Mesenchymal stem cell (in vitro differentiated cells and primary cell): ENCODE results near the gene PXMP4.

ENCODE experiments used
- DNase-seq: peaks from one replicate; pipeline ENCODE4 v3.0.0-alpha.2; 2013
- H2AFZ ChIP-seq: one replicate; pipeline ENCODE4 v1.6.1; 2013; ENCODE audit warnings: low read depth, mild to moderate bottlenecking, control low read depth, inconsistent platforms, low read length, moderate library complexity
- H2AK5ac ChIP-seq: 2 replicates; pipeline ENCODE4 v1.6.1; 2013; ENCODE audit warnings: low read length, moderate library complexity, mild to moderate bottlenecking, inconsistent platforms; ENCODE audit not compliant: severe bottlenecking
- H2BK120ac ChIP-seq: one replicate; pipeline ENCODE4 v1.6.1; 2013; ENCODE audit warnings: low read depth, mild to moderate bottlenecking, inconsistent platforms, low read length, moderate library complexity
- H2BK12ac ChIP-seq, 2 experiments: one replicate each; pipeline ENCODE4 v1.6.1; 2013; ENCODE audit warnings: inconsistent platforms in 2 of 2, low read length in 2 of 2, mild to moderate bottlenecking in 2 of 2, moderate library complexity in 2 of 2, control low read depth in 1 of 2
- H2BK15ac ChIP-seq: one replicate; pipeline ENCODE4 v1.6.1; 2013; ENCODE audit warnings: mild to moderate bottlenecking, low read depth, inconsistent platforms; ENCODE audit not compliant: poor library complexity, severe bottlenecking
- H2BK5ac ChIP-seq: 2 replicates; pipeline ENCODE4 v1.6.1; 2013; ENCODE audit warnings: low read depth, mild to moderate bottlenecking, low read length, control low read depth, inconsistent platforms; ENCODE audit not compliant: poor library complexity, severe bottlenecking
- H3K14ac ChIP-seq, 2 experiments: one replicate each; pipeline ENCODE4 v1.6.1; 2013; ENCODE audit warnings: inconsistent platforms in 2 of 2, low read length in 2 of 2, control low read depth in 1 of 2, mild to moderate bottlenecking in 1 of 2, moderate library complexity in 1 of 2
- H3K18ac ChIP-seq, 2 experiments: one replicate each; pipeline ENCODE4 v1.6.1; 2013; ENCODE audit warnings: inconsistent platforms in 2 of 2, low read length in 2 of 2, control low read depth in 1 of 2, low read depth in 1 of 2, mild to moderate bottlenecking in 1 of 2
- H3K23ac ChIP-seq, 2 experiments: one replicate each; pipeline ENCODE4 v1.6.1; 2013; ENCODE audit warnings: inconsistent platforms in 2 of 2, low read length in 2 of 2, mild to moderate bottlenecking in 2 of 2, moderate library complexity in 2 of 2, control low read depth in 1 of 2
- H3K27ac ChIP-seq: 2 replicates; pipeline ENCODE4 v1.5.1; 2013; ENCODE audit warnings: mild to moderate bottlenecking, moderate library complexity, low read length, control low read depth, inconsistent platforms; ENCODE audit not compliant: poor library complexity, severe bottlenecking
- H3K27me3 ChIP-seq, 2 experiments: 2 replicates each; pipeline versions ENCODE4 v1.6.1 to v1.7.0; 2013; ENCODE audit warnings: low read length in 2 of 2, mild to moderate bottlenecking in 2 of 2, moderate library complexity in 2 of 2, control low read depth in 1 of 2, inconsistent platforms in 1 of 2; ENCODE audit not compliant: control insufficient read depth in 1 of 2, insufficient read depth in 1 of 2
- H3K36me3 ChIP-seq, 2 experiments: 2 replicates each; pipeline versions ENCODE4 v1.6.1 to v1.7.0; 2013; ENCODE audit warnings: low read length in 2 of 2, control low read depth in 1 of 2, inconsistent platforms in 1 of 2, low read depth in 1 of 2, mild to moderate bottlenecking in 1 of 2; ENCODE audit not compliant: insufficient read depth in 2 of 2, control insufficient read depth in 1 of 2
- H3K4ac ChIP-seq, 2 experiments: one replicate each; pipeline ENCODE4 v1.6.1; 2013; ENCODE audit warnings: inconsistent platforms in 2 of 2, low read length in 2 of 2, mild to moderate bottlenecking in 2 of 2, moderate library complexity in 2 of 2, control low read depth in 1 of 2, low read depth in 1 of 2
- H3K4me1 ChIP-seq: 2 replicates; pipeline ENCODE4 v1.6.1; 2013; ENCODE audit warnings: low read depth, low read length, control low read depth; ENCODE audit not compliant: control insufficient read depth, insufficient read depth
- H3K4me2 ChIP-seq: 2 replicates; pipeline ENCODE4 v1.6.1; 2013; ENCODE audit warnings: low read length, mild to moderate bottlenecking, inconsistent platforms; ENCODE audit not compliant: poor library complexity, severe bottlenecking
- H3K4me3 ChIP-seq, 2 experiments: 2 replicates each; pipeline versions ENCODE4 v1.5.1 to v1.7.0; 2013; ENCODE audit warnings: low read length in 2 of 2, mild to moderate bottlenecking in 2 of 2, control low read depth in 1 of 2, low read depth in 1 of 2; ENCODE audit not compliant: insufficient read depth in 1 of 2
- H3K79me1 ChIP-seq: replicated peaks from 2 replicates; pipeline ENCODE4 v1.6.1; 2013; ENCODE audit warnings: mild to moderate bottlenecking, control low read depth, low read length, inconsistent platforms; ENCODE audit not compliant: poor library complexity, severe bottlenecking
- H3K9ac ChIP-seq: 2 replicates; pipeline ENCODE4 v1.7.0; 2013; ENCODE audit warnings: mild to moderate bottlenecking, low read length, moderate library complexity
- H3K9me3 ChIP-seq: 2 replicates; pipeline ENCODE4 v1.7.0; 2013; ENCODE audit warnings: mild to moderate bottlenecking, low read length; ENCODE audit not compliant: control insufficient read depth
- H4K8ac ChIP-seq: one replicate; pipeline ENCODE4 v1.6.1; 2013; ENCODE audit warnings: inconsistent platforms, mild to moderate bottlenecking, low read length, moderate library complexity
- H4K91ac ChIP-seq: one replicate; pipeline ENCODE4 v1.6.1; 2013; ENCODE audit warnings: mild to moderate bottlenecking, low read length, inconsistent platforms
- WGBS: methylation state at CpG from one replicate; pipeline ENCODE4 v1.1.7; 2013; ENCODE audit warnings: mixed read lengths; 5-methylcytosine and 5-hydroxymethylcytosine counted together

Gene PXMP4

DNA sequence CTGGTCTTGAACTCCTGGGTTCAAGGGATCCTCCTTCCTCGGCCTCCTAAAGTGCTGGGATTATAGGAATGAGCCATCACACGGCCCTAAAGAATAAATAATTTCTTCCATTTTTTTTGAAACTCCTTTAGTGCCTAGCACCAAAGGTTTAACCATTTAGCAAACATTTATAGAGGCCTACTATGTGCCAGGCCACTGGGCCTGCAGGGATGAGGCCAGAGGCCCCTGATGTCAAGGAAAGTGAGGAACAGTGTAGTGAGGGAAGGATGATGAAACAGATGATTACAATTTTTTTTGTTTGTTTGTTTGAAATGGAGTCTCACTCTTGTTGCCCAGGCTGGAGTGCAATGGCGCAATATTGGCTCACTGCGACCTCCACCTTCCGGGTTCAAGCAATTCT lies 45.5 kb upstream of the PXMP4 start:
- H3K4me1 ChIP-seq: no peaks in the 10 kb centered on the region
- no peak overlapping the region for H2AK5ac ChIP-seq
- H2BK12ac ChIP-seq: no peak overlapping the region
- H2AFZ ChIP-seq: no peak overlapping the region
- H3K9me3 ChIP-seq: no peaks in the 10 kb centered on the region
- no peak overlapping the region for H3K18ac ChIP-seq
- peaks cover 23 to 26% of the 10 kb centered on the region in 2 experiments for H3K36me3 ChIP-seq
- no peak overlapping the region for H2BK120ac ChIP-seq
- no peak overlapping the region for H3K4me2 ChIP-seq
- H4K91ac ChIP-seq: no peak overlapping the region
- no peak overlapping the region for H2BK15ac ChIP-seq
- no peak overlapping the region for H3K4ac ChIP-seq
- no peak for DNase-seq
- no peak overlapping the region for H3K23ac ChIP-seq
- no peak overlapping the region for H2BK5ac ChIP-seq
- no peaks in the 10 kb centered on the region for H3K27me3 ChIP-seq
- no peak overlapping the region for H3K4me3 ChIP-seq
- no peaks in the 10 kb centered on the region for H3K79me1 ChIP-seq
- whole genome bisulfite sequencing: 99% methylated on average over 5 of the region's 5 CpGs
- no peak overlapping the region for H3K27ac ChIP-seq
- no peak overlapping the region for H4K8ac ChIP-seq
- H3K14ac ChIP-seq: no peak overlapping the region
- no peak overlapping the region for H3K9ac ChIP-seq

DNA sequence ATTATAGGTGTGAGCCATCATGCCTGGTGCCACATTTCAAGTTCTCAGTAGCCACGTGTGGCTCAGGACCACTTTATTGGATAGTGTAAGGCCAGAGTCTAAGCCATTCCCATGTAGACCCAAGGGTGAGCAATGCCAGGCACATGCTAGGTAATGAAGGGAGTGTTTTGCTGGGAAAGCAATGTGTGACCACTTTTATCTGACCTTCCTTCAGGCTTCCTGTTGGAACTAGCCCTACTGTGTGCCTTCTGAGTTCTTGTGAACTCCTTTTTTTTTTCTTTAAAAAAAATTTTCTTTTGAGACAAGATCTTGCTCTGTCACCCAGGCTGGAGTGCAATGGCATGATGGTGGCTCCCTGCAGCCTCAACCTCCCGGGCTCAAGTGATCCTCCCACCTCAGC lies 45.0 kb upstream of the PXMP4 start:
- no peak overlapping the region for H2BK15ac ChIP-seq
- no peak overlapping the region for H3K23ac ChIP-seq
- DNase-seq: no peak
- no peaks in the 10 kb centered on the region for H3K9me3 ChIP-seq
- WGBS: 96% methylated on average over 2 of the region's 2 CpGs
- no peak overlapping the region for H3K18ac ChIP-seq
- H2BK12ac ChIP-seq: no peak overlapping the region
- no peak overlapping the region for H2BK120ac ChIP-seq
- no peak overlapping the region for H3K9ac ChIP-seq
- H3K79me1 ChIP-seq: no peaks in the 10 kb centered on the region
- H3K36me3 ChIP-seq: peaks cover 21 to 26% of the 10 kb centered on the region in 2 experiments
- no peak overlapping the region for H2AFZ ChIP-seq
- no peak overlapping the region for H4K8ac ChIP-seq
- no peak overlapping the region for H4K91ac ChIP-seq
- no peak overlapping the region for H3K14ac ChIP-seq
- no peak overlapping the region for H3K27ac ChIP-seq
- H3K4me2 ChIP-seq: no peak overlapping the region
- H3K4me1 ChIP-seq: no peaks in the 10 kb centered on the region
- H2BK5ac ChIP-seq: no peak overlapping the region
- H3K4me3 ChIP-seq: no peak overlapping the region
- no peak overlapping the region for H2AK5ac ChIP-seq
- H3K4ac ChIP-seq: no peak overlapping the region
- H3K27me3 ChIP-seq: no peaks in the 10 kb centered on the region

DNA sequence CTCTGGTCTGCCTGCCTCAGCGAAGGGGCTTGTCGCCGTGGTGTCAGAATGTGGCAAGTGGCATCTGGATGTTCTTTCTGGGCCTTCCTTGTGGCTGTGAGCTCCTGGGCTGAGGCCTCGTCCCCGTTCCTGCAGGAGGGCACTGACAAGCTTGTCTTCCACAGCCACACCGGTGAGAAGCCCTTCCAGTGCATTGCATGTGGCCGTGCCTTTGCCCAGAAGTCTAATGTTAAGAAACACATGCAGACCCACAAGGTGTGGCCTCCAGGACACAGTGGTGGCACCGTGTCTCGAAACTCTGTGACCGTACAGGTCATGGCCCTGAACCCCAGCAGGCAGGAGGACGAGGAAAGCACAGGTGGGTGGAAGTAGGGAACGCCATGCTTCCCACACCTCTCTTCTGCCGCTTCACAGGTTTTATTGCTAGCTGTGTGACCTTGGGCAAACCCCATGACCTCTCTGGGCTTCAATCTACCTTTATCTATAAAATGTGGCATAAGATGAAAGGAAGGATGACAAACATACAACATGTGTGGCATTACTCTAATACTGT lies 41.7 kb upstream of the PXMP4 start:
- no peak overlapping the region for H3K14ac ChIP-seq
- no peak overlapping the region for H2BK120ac ChIP-seq
- no peak overlapping the region for H2BK12ac ChIP-seq
- peaks cover 29 to 36% of the 10 kb centered on the region in 2 experiments for H3K36me3 ChIP-seq
- H3K27ac ChIP-seq: no peak overlapping the region
- no peaks in the 10 kb centered on the region for H3K79me1 ChIP-seq
- no peak overlapping the region for H3K18ac ChIP-seq
- H3K9me3 ChIP-seq: peaks cover 11% of the 10 kb centered on the region
- no peak overlapping the region for H3K4me2 ChIP-seq
- H2BK15ac ChIP-seq: no peak overlapping the region
- DNase-seq: no peak
- H3K9ac ChIP-seq: no peak overlapping the region
- H4K8ac ChIP-seq: no peak overlapping the region
- H3K4me3 ChIP-seq: no peak overlapping the region
- H3K4me1 ChIP-seq: no peaks in the 10 kb centered on the region
- no peaks in the 10 kb centered on the region for H3K27me3 ChIP-seq
- H2BK5ac ChIP-seq: no peak overlapping the region
- H4K91ac ChIP-seq: no peak overlapping the region
- H2AFZ ChIP-seq: no peak overlapping the region
- no peak overlapping the region for H3K23ac ChIP-seq
- WGBS: 95% methylated on average over 12 of the region's 13 CpGs
- no peak overlapping the region for H2AK5ac ChIP-seq
- H3K4ac ChIP-seq: no peak overlapping the region

DNA sequence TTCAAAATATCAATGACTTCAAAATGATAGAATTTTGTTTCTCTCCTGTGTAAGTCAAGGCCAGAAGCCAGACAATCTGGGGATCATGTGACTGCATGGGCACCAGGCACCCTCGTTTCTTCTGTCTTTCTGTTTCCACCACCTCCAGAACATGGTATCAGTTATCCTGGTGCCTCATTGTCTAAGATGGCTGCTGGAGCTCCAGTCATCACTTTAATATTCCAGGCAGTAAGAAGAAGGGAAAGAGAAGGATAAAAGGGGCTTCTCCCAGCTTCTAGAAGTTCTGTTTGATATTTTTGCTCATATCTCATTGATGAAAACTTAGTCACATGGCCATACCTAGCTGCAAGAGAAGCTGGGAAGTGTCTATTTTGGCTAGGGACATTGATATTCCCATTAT lies 37.3 kb upstream of the PXMP4 start:
- peaks cover 2% of the 10 kb centered on the region for H3K4me1 ChIP-seq
- H3K18ac ChIP-seq: no peak overlapping the region
- H4K8ac ChIP-seq: no peak overlapping the region
- H3K14ac ChIP-seq: no peak overlapping the region
- no peak overlapping the region for H3K4me2 ChIP-seq
- H2BK15ac ChIP-seq: no peak overlapping the region
- WGBS: 64% methylated on average over 1 of the region's 1 CpG
- peaks cover 32 to 56% of the 10 kb centered on the region in 2 experiments for H3K36me3 ChIP-seq
- DNase-seq: no peak
- no peak overlapping the region for H3K27ac ChIP-seq
- no peak overlapping the region for H2AK5ac ChIP-seq
- H3K9me3 ChIP-seq: peaks cover 11% of the 10 kb centered on the region
- H3K4ac ChIP-seq: no peak overlapping the region
- no peaks in the 10 kb centered on the region for H3K27me3 ChIP-seq
- H3K9ac ChIP-seq: no peak overlapping the region
- no peak overlapping the region for H2BK120ac ChIP-seq
- H2BK12ac ChIP-seq: no peak overlapping the region
- no peak overlapping the region for H2AFZ ChIP-seq
- no peak overlapping the region for H3K23ac ChIP-seq
- no peak overlapping the region for H3K4me3 ChIP-seq
- no peak overlapping the region for H2BK5ac ChIP-seq
- no peak overlapping the region for H4K91ac ChIP-seq
- no peaks in the 10 kb centered on the region for H3K79me1 ChIP-seq
